Endothelial cell of umbilical vein (primary cell): ENCODE results near the gene DDX52. TPM values are rescaled to one million over a fixed set of nuclear protein-coding genes. Genes with fewer than 3 reads are reported as not detected.

Experiments used
- BruUV-seq: library from RNA; stranded (reverse); fragments of 400-500 nt; replicated peaks from 2 replicates; lab custom pipeline; 2021; lab: Mats Ljungman, UMichigan
- CTCF ChIA-PET: fragments of 300-600, 350-600 bp; sonication (Branson Sonifier 250); formaldehyde crosslinking; loops from one replicate; lab custom pipeline; 2021; ENCODE audit warnings: antibody characterized with exemption, inconsistent platforms; lab: Charles Lee
- POLR2A ChIA-PET: fragments of 300-600, 350-600 bp; sonication (Branson Sonifier 250); formaldehyde crosslinking; loops from one replicate; lab custom pipeline; 2021; ENCODE audit warnings: antibody characterized with exemption, inconsistent platforms; lab: Charles Lee
- DNase-seq: peaks from one replicate; pipeline ENCODE4 v3.0.0-alpha.2; 2011; ENCODE audit warnings: low read depth, low spot score
- FAIRE-seq: peaks from 2 replicates; lab custom pipeline; 2011; peaks lifted over from hg19 to GRCh38; lab: Jason Lieb, UNC
- H2AFZ ChIP-seq: 2 replicates; pipeline ENCODE4 v1.6.0; 2012; ENCODE audit warnings: low read depth, low read length, control low read depth, inconsistent platforms
- H3K27ac ChIP-seq: 2 replicates; pipeline ENCODE4 v1.5.1; 2011; ENCODE audit warnings: low read depth, mild to moderate bottlenecking, control low read depth, low read length, moderate library complexity; ENCODE audit not compliant: insufficient read depth
- H3K27me3 ChIP-seq, 2 experiments: 2 replicates each; pipeline versions ENCODE4 v1.6.0 to v1.6.1; 2011; ENCODE audit warnings: low read length in 2 of 2, mixed read lengths in 1 of 2; ENCODE audit not compliant: control insufficient read depth in 2 of 2, insufficient read depth in 2 of 2
- H3K36me3 ChIP-seq, 2 experiments: 2 replicates in 1 of 2; 3 replicates in 1 of 2; pipeline ENCODE4 v1.5.1; 2011; ENCODE audit warnings: low read length in 2 of 2, mild to moderate bottlenecking in 1 of 2, moderate library complexity in 1 of 2; ENCODE audit not compliant: control insufficient read depth in 2 of 2, insufficient read depth in 2 of 2; ENCODE audit errors: extremely low read depth in 1 of 2
- H3K4me1 ChIP-seq: 3 replicates; pipeline ENCODE4 v1.5.1; 2011; ENCODE audit warnings: mild to moderate bottlenecking, low read length; ENCODE audit not compliant: control insufficient read depth, insufficient read depth; ENCODE audit errors: extremely low read depth
- H3K4me2 ChIP-seq: 2 replicates; pipeline ENCODE4 v1.6.1; 2011; ENCODE audit warnings: low read length, control low read depth, mixed read lengths; ENCODE audit not compliant: insufficient read depth
- H3K4me3 ChIP-seq, 3 experiments: fragments of 200-600 bp in 1 of 3; sonication (generic), shearing (Covaris generic) in 1 of 3; replicated peaks in 1 of 3; 2 replicates each; pipeline ENCODE4 v1.5.1; 2011 to 2016; ENCODE audit warnings: control low read depth in 3 of 3, low read length in 3 of 3, mild to moderate bottlenecking in 2 of 3, inconsistent platforms in 1 of 3, low read depth in 1 of 3, moderate library complexity in 1 of 3; ENCODE audit not compliant: insufficient read depth in 1 of 3
- H3K79me2 ChIP-seq: 2 replicates; pipeline ENCODE4 v1.6.0; 2012; ENCODE audit warnings: low read length, inconsistent platforms; ENCODE audit not compliant: control insufficient read depth, insufficient read depth
- H3K9ac ChIP-seq: replicated peaks from 2 replicates; pipeline ENCODE3; 2011; ENCODE audit warnings: low read length, control low read depth; ENCODE audit not compliant: insufficient read depth; ENCODE audit errors: extremely low read depth
- H3K9me1 ChIP-seq: replicated peaks from 3 replicates; pipeline ENCODE4 v1.6.0; 2011; ENCODE audit warnings: mild to moderate bottlenecking, low read length; ENCODE audit not compliant: control insufficient read depth, insufficient read depth; ENCODE audit errors: extremely low read depth
- H3K9me3 ChIP-seq: replicated peaks from 2 replicates; pipeline ENCODE4 v1.5.1; 2012; ENCODE audit warnings: low read length, inconsistent platforms; ENCODE audit not compliant: control insufficient read depth, insufficient read depth
- H4K20me1 ChIP-seq: replicated peaks from 2 replicates; pipeline ENCODE3; 2011; ENCODE audit warnings: mild to moderate bottlenecking, low read length; ENCODE audit not compliant: control insufficient read depth, insufficient read depth; ENCODE audit errors: extremely low read depth
- EZH2 ChIP-seq: IDR thresholded peaks from 2 replicates; pipeline ENCODE4 v1.6.1; 2012; ENCODE audit warnings: borderline replicate concordance, low read depth, mild to moderate bottlenecking, moderate library complexity, low read length, inconsistent platforms; ENCODE audit not compliant: severe bottlenecking
- FOS ChIP-seq: IDR thresholded peaks from 2 replicates; pipeline ENCODE4 v1.6.1; 2011; ENCODE audit warnings: mild to moderate bottlenecking, low read length, moderate library complexity, borderline replicate concordance; ENCODE audit not compliant: insufficient read depth
- GATA2 ChIP-seq: IDR thresholded peaks from 2 replicates; pipeline ENCODE4 v1.7.0; 2011; ENCODE audit warnings: low read depth, mild to moderate bottlenecking, moderate library complexity, mixed read lengths, low read length; ENCODE audit not compliant: insufficient read length, insufficient read depth
- JUN ChIP-seq: IDR thresholded peaks from 2 replicates; pipeline ENCODE4 v1.6.1; 2011; ENCODE audit warnings: borderline replicate concordance, low read depth; ENCODE audit not compliant: insufficient read length, insufficient read depth
- MYC ChIP-seq: IDR thresholded peaks from one replicate; pipeline ENCODE4 v1.6.1; 2011; ENCODE audit warnings: mild to moderate bottlenecking, low read depth, low read length
- POLR2A ChIP-seq: IDR thresholded peaks from 2 replicates; pipeline ENCODE4 v1.6.1; 2012; ENCODE audit warnings: low read depth, mild to moderate bottlenecking, control low read depth, low read length
- POLR2AphosphoS5 ChIP-seq: IDR thresholded peaks from 2 replicates; pipeline ENCODE4 v1.6.1; 2012; ENCODE audit warnings: low read depth, mild to moderate bottlenecking, control low read depth, low read length, moderate library complexity; ENCODE audit not compliant: insufficient read depth
- dilution Hi-C: fragments of 300-500 bp; cut with MboI; formaldehyde crosslinking; loops from one replicate; pipeline ENCODE4 v1.15.0; 2019; ENCODE audit warnings: low sequenced_read_pairs; ENCODE audit not compliant: extremely low pct_ligation_motif_present
- intact Hi-C: fragments of 100-400 bp; cut with micrococcal nuclease; formaldehyde crosslinking; loops from one replicate; pipeline ENCODE4 v1.10.0; 2022
- polyA plus RNA-seq, 4 experiments: library from polyadenylated mRNA; depleted of rRNA in 3 of 4; stranded (reverse) in 3 of 4; unstranded in 1 of 4; fragments of >200 nt; gene quantifications; 2 replicates each; pipeline versions ENCODE4 v1.2.1 to v1.2.3, GENCODE V29; 2011 to 2012; ENCODE audit warnings: missing spikeins in 1 of 4
- total RNA-seq: library from RNA; stranded (reverse); gene quantifications from 2 replicates; pipeline ENCODE4 v1.2.3, GENCODE V29; 2021
- TF ChIP-seq, protein P1 (sequence below), 2 donors: IDR thresholded peaks; 1 replicate in 1 of 2; 2 replicates in 1 of 2; pipeline ENCODE4 v1.5.1; 2011; ENCODE audit warnings: low read length in 2 of 2, mild to moderate bottlenecking in 2 of 2, moderate library complexity in 2 of 2, control low read depth in 1 of 2, inconsistent platforms in 1 of 2, low read depth in 1 of 2; ENCODE audit not compliant: insufficient read depth in 1 of 2; ENCODE audit errors: extremely low read depth in 1 of 2
- TF ChIP-seq, protein P2 (sequence below): IDR thresholded peaks from 2 replicates; pipeline ENCODE4 v1.6.1; 2011; ENCODE audit not compliant: insufficient read depth, insufficient read length

DDX52 gene
- total and polyA plus RNA-seq, 2 donors (not counting 3 experiments of a cell fraction or from before 2014, with no cell fraction given) = 12.5 to 58.4 TPM

DNA sequence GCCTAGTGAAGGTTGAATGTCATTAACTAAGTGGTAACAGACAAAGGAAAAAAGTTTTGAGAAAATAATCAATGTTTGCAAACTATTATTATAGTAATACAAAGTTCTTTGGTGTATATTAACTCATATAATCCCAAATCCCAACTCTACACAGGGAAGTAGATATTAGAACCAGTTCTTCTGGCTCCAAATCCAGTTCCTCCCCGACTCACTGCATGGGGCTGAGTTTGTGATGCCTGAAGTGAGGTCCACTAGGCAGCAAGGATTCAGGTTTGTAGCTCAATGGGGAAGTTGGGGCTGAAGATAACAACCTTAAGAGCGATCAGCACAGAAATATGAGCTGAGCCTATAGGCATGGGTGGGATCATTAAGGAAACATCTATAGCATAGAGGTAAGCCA is 28.4 kb downstream of the DDX52 start:
- FAIRE-seq = no peak
- Histone ChIP-seq H3K27ac (no peak overlapping the region), H3K9me1 (no peaks in the 10 kb centered on the region), H3K4me2 (no peak overlapping the region), H3K36me3 (peaks cover 11 to 19% of the 10 kb centered on the region in 2 experiments), H3K9ac (no peak overlapping the region), H2AFZ (no peak overlapping the region), H3K4me3 (no peak overlapping the region), H3K9me3 (no peaks in the 10 kb centered on the region), H4K20me1 (no peaks in the 10 kb centered on the region), H3K27me3 (no peaks in the 10 kb centered on the region), H3K79me2 (no peaks in the 10 kb centered on the region), H3K4me1 (peaks cover under 1% of the 10 kb centered on the region)
- TF ChIP-seq GATA2 (no peak), MYC (no peak), POLR2A (no peak), JUN (no peak), EZH2 (no peak), FOS (no peak), POLR2AphosphoS5 (no peak)
- TF ChIP-seq, protein P1, sequence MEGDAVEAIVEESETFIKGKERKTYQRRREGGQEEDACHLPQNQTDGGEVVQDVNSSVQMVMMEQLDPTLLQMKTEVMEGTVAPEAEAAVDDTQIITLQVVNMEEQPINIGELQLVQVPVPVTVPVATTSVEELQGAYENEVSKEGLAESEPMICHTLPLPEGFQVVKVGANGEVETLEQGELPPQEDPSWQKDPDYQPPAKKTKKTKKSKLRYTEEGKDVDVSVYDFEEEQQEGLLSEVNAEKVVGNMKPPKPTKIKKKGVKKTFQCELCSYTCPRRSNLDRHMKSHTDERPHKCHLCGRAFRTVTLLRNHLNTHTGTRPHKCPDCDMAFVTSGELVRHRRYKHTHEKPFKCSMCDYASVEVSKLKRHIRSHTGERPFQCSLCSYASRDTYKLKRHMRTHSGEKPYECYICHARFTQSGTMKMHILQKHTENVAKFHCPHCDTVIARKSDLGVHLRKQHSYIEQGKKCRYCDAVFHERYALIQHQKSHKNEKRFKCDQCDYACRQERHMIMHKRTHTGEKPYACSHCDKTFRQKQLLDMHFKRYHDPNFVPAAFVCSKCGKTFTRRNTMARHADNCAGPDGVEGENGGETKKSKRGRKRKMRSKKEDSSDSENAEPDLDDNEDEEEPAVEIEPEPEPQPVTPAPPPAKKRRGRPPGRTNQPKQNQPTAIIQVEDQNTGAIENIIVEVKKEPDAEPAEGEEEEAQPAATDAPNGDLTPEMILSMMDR (IDR thresholded peaks at IDR 0.05; ENCODE audit: extremely low read depth in 1 of 2, insufficient read depth in 1 of 2, low read depth in 1 of 2, low read length in 2 of 2) = no peak
- TF ChIP-seq, protein P2, sequence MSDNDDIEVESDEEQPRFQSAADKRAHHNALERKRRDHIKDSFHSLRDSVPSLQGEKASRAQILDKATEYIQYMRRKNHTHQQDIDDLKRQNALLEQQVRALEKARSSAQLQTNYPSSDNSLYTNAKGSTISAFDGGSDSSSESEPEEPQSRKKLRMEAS = no peak
- POLR2A ChIA-PET = no interaction called here
- dilution Hi-C loops = no loop called here
- intact Hi-C loops = no loop called here
- CTCF ChIA-PET = no interaction called here
- no TSS peak for BruUV-seq
- DNase-seq = no peak
